NOMO-1 treated with dmso at 0.1 percent for 144 hours (cell line): ENCODE data around the gene ZNF800.

Experiments
- DNase-seq: peaks from one replicate; lab custom pipeline; 2025; ENCODE audit not compliant: unreplicated experiment; lab: John Stamatoyannopoulos, UW

Gene ZNF800

DNA sequence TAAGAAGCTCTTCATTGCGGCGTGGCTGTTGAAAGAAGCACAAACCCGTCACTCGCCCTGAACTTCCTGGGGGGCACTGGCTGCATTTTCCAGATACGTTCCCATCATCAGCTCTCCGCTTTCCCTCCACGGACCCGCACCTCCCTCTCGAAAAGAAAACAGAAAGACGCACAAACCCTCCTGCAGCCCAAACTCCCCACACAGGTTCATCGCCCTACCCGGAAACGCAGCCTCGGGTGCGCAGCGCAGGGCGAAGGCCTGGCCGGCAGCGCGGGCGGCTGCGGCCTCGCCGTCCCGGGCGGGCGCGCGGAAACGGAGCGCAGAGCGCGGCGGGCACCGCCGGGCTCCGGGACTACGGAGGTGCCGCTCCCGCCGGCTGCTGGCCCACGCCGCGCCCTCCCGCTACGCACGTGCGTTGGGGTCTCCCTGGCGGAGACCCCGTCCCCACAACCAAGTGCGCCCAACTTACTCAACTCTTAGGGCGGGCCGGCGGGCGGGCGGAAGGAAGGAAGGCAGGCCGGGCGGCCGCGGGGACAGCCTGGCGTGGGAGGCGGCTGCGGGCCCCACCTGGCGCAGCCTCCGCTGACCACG, 822 bp downstream of the ZNF800 start:
- no peak for DNase-seq

GRCh38 chr7:127390817-127391590, 1.5 kb downstream of the ZNF800 start:
- no peak for DNase-seq

DNA sequence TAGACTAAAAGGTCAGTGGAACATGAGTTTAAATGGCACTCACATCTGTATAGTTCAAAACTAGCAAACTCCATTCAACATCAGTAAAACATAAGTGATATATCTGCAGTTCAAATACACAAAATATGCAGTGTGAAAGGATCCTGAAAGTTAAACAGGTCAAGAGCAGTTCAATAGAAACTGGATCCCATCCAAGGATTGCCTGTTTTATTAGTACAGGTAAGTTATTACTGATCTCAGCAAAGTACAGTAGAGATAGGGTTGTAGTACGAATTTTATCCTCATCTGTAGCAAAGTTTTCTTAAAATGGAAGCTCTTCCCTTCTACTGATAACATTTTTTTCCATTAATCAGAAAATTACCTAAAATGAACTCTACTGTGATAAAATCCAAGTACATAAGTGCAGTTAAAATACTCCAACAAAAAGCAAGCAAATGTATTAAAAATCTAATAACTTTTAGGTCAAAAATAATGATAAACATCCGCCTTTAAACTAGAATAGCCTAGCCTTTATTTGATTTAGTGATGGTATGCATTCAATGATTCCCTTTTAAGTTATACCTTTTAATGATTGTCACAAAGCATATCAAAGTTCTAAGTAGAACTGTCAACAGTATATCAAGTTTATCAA, 2.2 kb downstream of the ZNF800 start:
- DNase-seq = no peak

GRCh38 chr7:127389321-127389720, 3.2 kb downstream of the ZNF800 start:
- no peak for DNase-seq

- DNase-seq = no peak
These were observed 4.5 kb downstream of the ZNF800 start for GRCh38 chr7:127387974-127388373.

DNA sequence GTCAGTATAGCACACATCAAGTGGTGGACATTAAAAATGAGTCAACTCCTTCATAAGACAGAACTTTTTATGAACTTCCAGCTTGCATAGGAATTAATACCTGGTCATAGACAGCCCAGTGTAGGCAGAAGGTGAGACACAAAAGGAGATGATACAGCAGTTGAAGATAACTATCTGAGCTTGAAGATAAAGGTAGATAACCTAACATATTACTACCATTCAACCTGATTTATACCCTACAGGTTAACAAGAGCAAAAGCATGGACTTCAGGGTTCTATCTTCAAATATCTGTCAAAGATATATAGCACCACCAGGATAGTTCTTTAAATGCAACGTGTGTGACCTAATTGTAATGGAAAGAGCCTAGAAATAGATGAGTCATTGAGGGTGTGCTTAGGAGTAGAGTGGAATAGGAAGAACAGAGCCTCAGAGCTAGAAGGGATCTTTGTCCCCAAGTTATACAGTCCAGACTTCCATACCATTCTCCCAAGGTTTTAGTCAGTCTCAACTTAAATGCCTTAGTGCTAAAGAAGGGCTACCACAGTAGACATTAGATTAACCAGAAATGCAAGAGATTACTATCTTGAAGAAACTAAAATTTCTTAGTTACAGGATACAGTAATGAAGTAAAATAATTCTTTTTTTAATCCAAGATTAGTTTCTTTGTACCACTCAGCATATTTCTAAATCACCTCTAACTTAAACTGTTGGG, 9.2 kb downstream of the ZNF800 start:
- DNase-seq = no peak

DNA sequence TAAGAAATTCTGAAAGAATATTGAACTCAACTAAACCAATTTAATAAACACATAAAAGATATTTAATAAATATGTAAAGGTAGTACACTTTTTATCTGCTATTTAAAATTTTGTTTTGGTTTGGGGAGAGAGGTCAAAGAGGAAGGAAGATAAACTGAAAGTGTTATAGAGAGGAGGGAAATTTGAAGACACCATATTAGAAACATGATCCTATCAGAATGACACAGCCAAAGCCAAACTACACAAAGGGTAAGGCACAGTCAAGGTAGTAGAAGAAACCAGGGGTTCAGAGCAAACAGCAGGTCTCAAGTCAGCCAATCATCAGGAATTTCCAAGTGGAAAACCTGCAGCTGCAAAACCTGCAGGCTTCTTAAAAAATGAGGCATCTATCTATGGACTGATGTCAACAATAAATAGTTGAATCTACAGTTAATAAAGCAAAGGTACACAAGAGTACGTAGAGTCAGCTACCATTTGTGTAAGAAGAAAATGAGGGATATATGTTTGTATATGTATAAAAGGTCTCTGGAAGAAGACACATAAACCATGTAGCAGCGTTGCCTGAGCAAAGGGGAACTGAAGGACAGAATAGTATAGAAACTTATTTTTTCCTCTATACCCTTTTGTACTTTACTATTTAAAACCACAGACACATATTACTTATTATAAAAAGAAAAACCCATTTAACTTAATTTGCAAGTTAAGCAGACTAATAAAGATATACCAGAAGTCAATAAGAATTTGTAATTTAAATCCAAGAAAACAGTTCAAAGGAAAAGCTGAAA, 10.0 kb downstream of the ZNF800 start:
- no peak for DNase-seq

GRCh38 chr7:127380479-127380878, 12.0 kb downstream of the ZNF800 start:
- DNase-seq = no peak

GRCh38 chr7:127379642-127380041, 12.9 kb downstream of the ZNF800 start:
- DNase-seq = no peak

DNA sequence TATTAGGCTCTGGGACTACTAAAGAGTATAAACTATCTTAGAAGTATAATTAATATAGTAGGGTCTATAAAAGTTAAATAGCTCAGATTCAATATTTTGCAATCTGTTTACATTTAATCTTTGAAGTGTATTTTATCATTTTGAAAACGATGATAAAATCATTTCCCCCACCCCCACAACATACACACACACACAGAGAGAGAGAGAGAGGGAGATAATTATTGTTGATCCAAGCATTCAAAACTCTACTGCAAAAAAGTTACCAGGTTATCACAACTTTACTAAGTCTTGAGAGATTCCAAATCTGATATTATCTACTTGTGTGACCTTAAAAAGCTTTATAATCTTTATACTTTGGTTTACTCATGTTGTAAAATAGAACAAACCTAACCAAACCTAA, 14.0 kb downstream of the ZNF800 start:
- DNase-seq = no peak

GRCh38 chr7:127377425-127377824, 15.1 kb downstream of the ZNF800 start:
- no peak for DNase-seq

GRCh38 chr7:127375631-127376030, 16.9 kb downstream of the ZNF800 start:
- DNase-seq = no peak

DNA sequence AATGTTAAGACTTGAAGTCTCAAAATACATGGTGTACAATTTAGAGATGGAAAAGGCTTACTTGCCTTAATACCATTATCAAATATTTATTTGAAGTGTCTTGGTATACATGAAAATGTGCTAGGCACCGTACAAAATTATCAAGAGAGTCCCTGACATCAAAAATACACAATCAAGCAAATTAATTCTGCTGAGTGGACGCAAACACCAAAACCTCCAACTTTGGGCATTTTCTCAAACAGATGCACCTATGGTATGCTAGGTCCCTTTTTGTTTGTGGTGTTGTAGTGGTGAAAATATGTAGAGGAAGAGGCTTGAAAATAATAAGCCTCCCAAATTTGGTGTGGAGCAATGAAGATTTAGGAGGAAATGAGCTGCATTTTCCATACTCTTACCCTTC, 24.8 kb downstream of the ZNF800 start:
- DNase-seq = no peak

DNA sequence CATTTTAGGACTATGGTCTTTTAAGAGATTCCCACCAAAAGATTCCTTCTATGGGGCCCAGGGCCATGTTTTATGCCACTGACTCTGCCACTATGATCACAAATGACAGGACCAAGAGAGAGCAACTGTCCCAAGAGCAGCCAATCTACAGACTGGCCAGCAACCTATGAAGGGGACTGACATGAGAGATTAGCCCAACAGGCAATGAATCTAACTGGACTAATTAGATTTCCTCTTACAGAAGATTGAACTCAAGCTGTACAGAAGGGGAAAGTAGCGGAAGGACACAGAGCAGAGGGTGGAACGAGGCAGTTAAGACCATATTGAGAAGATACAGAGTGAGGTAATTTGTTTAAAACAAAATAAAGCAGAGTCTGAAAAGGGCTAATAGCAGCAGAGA, 25.8 kb downstream of the ZNF800 start:
- DNase-seq = no peak

DNA sequence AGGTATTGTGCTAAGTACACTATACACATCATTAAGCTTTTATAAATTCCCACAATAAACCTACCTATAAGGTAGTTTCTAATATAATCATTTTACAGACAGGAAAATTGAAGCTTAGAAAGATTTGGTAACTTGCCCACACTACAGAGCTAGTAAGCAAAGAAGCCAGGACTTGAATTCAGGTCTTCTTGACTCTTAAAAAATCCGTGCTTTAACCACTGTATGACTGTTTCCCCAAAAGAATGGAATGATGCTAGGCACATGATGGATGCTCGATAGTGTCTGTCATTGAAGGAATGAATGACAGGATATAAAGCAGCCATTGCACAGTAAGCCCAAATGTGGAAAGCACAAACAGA, 26.6 kb downstream of the ZNF800 start:
- no peak for DNase-seq

GRCh38 chr7:127365164-127365956, 27.1 kb downstream of the ZNF800 start:
- DNase-seq = no peak

GRCh38 chr7:127362364-127363027, 30.0 kb downstream of the ZNF800 start:
- DNase-seq = no peak

- no peak for DNase-seq
These were observed 30.8 kb downstream of the ZNF800 start for GRCh38 chr7:127361736-127362135.

GRCh38 chr7:127359011-127359410, 33.5 kb downstream of the ZNF800 start:
- no peak for DNase-seq

DNA sequence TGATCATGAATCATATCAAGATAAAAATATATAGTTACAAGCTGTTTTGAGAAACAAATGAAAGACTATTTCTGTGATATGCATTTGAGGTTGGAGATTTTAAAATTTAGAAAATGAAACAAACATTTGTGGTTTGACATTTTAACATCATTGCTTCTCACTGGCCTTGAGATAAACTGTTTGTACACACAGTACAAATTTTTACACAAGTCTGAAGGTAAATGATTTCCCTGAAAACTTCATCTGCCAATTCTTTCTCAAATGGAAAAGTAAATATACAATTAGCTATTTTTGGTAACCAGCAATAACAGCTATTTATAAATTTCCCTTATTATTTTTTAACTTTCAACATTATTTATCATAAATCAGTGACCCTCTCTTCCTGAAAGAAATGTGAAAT, 38.6 kb downstream of the ZNF800 start:
- no peak for DNase-seq
